DOHH2 (cell line): ENCODE measurements around the gene SYNGR2.
"Not testable (repeated sequence)": the region's sequence is repeated elsewhere in the genome, so short reads cannot be mapped to it uniquely, and the experiment has no call there.

Experiments used
- CTCF ChIP-seq: fragments of 200-600 bp; sonication (generic); IDR thresholded peaks from one replicate; pipeline ENCODE4 v1.5.1; 2014; ENCODE audit warnings: antibody characterized with exemption, mild to moderate bottlenecking, low read depth, low read length; ENCODE audit not compliant: poor library complexity, severe bottlenecking
- EZH2phosphoT487 ChIP-seq: fragments of 200-600 bp; sonication (generic); IDR thresholded peaks from 2 replicates; pipeline ENCODE4 v1.6.1; 2017; ENCODE audit warnings: borderline replicate concordance, mild to moderate bottlenecking, antibody characterized with exemption, low read length, moderate library complexity, mixed read lengths

DNA sequence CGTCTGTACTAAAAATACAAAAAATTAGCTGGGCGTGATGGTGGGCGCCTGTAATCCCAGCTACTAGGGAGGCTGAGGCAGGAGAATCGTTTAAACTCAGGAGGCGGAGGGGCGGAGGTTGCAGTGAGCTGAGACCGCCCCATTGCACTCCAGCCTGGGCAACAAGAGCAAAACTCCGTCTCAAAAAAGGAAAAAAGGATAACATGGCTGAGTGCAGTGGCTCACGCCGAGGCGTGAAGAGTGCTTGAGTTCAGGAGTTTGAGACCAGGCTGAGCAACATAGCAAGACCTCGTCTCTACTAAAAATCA lies 28.6 kb upstream of the SYNGR2 start:
- TF ChIP-seq EZH2phosphoT487, CTCF: not testable (repeated sequence)
